H1 (cell line): ENCODE results near the gene TRIM59. TPM values are rescaled to one million over a fixed set of nuclear protein-coding genes. Genes with fewer than 3 reads are reported as not detected.

Experiments used
- CTCF ChIA-PET: fragments of 300-600 bp; sonication (Branson Sonifier 250); formaldehyde crosslinking; loops from one replicate; lab custom pipeline; 2021; ENCODE audit not compliant: partially characterized antibody; lab: Charles Lee
- POLR2A ChIA-PET: fragments of 300-600 bp; sonication (Branson Sonifier 250); formaldehyde crosslinking; loops from one replicate; lab custom pipeline; 2021; ENCODE audit warnings: inconsistent platforms; ENCODE audit not compliant: partially characterized antibody; lab: Charles Lee
- DNase-seq, 2 experiments: peaks; one replicate each; pipeline versions ENCODE4 v3.0.0 to v3.0.0-alpha.2; 2010 to 2022; ENCODE audit warnings: low spot score in 2 of 2, low read depth in 1 of 2, mixed read lengths in 1 of 2
- FAIRE-seq: peaks from 2 replicates; lab custom pipeline; 2011; peaks lifted over from hg19 to GRCh38; lab: Jason Lieb, UNC
- H2AFZ ChIP-seq: 2 replicates; pipeline ENCODE4 v1.8.1; 2012; ENCODE audit warnings: low read length, inconsistent platforms
- H2AK5ac ChIP-seq: 2 replicates; pipeline ENCODE4 v1.6.1; 2013; ENCODE audit warnings: low read depth, low read length
- H2BK120ac ChIP-seq: replicated peaks from 2 replicates; pipeline ENCODE3; 2013; ENCODE audit warnings: low read depth, low read length, inconsistent platforms
- H2BK12ac ChIP-seq: 2 replicates; pipeline ENCODE4 v1.6.1; 2013; ENCODE audit warnings: low read depth, low read length
- H2BK15ac ChIP-seq: 2 replicates; pipeline ENCODE4 v1.6.1; 2013; ENCODE audit warnings: low read length
- H2BK20ac ChIP-seq: 2 replicates; pipeline ENCODE4 v1.6.1; 2013; ENCODE audit warnings: low read length
- H2BK5ac ChIP-seq: 2 replicates; pipeline ENCODE4 v1.6.1; 2013; ENCODE audit warnings: low read depth, low read length
- H3K14ac ChIP-seq: 2 replicates; pipeline ENCODE4 v1.6.1; 2013; ENCODE audit warnings: inconsistent platforms; ENCODE audit not compliant: insufficient read length
- H3K18ac ChIP-seq: 2 replicates; pipeline ENCODE4 v1.6.1; 2013; ENCODE audit warnings: low read length; ENCODE audit errors: extremely low read depth
- H3K23ac ChIP-seq: 2 replicates; pipeline ENCODE4 v1.6.1; 2013; ENCODE audit warnings: inconsistent platforms; ENCODE audit not compliant: insufficient read length
- H3K23me2 ChIP-seq: 2 replicates; pipeline ENCODE4 v1.6.1; 2013; ENCODE audit warnings: low read depth, low read length
- H3K27ac ChIP-seq: 2 replicates; pipeline ENCODE4 v1.6.1; 2011; ENCODE audit warnings: low read depth, low read length, inconsistent platforms
- H3K27me3 ChIP-seq, 4 experiments: replicated peaks in 1 of 4; 1 replicate in 1 of 4; 2 replicates in 3 of 4; pipeline versions ENCODE4 v1.6.1 to v1.8.1; 2011 to 2013; ENCODE audit warnings: low read length in 3 of 4, mild to moderate bottlenecking in 3 of 4, inconsistent platforms in 2 of 4, mixed read lengths in 2 of 4, moderate library complexity in 1 of 4; ENCODE audit not compliant: control insufficient read depth in 3 of 4, insufficient read depth in 3 of 4; ENCODE audit errors: extremely low read depth in 1 of 4
- H3K36me3 ChIP-seq, 4 experiments: 2 replicates each; pipeline versions ENCODE4 v1.6.1 to v1.8.1; 2011 to 2013; ENCODE audit warnings: mild to moderate bottlenecking in 4 of 4, low read length in 3 of 4, moderate library complexity in 2 of 4, control low read depth in 1 of 4, inconsistent platforms in 1 of 4; ENCODE audit not compliant: insufficient read depth in 4 of 4, control insufficient read depth in 2 of 4
- H3K4ac ChIP-seq: replicated peaks from 2 replicates; pipeline ENCODE3; 2013; ENCODE audit warnings: low read length, low read depth, mixed read lengths, inconsistent platforms; ENCODE audit not compliant: insufficient read length
- H3K4me1 ChIP-seq, 4 experiments: replicated peaks in 1 of 4; 1 replicate in 1 of 4; 2 replicates in 3 of 4; pipeline versions ENCODE4 v1.6.1 to v1.8.1; 2011 to 2013; ENCODE audit warnings: low read length in 3 of 4, inconsistent platforms in 2 of 4, mixed read lengths in 1 of 4; ENCODE audit not compliant: insufficient read depth in 4 of 4, control insufficient read depth in 3 of 4
- H3K4me2 ChIP-seq, 2 experiments: 2 replicates each; pipeline versions ENCODE4 v1.6.1 to v1.8.1; 2011 to 2013; ENCODE audit warnings: low read depth in 2 of 2, low read length in 2 of 2, control low read depth in 1 of 2, inconsistent platforms in 1 of 2, mild to moderate bottlenecking in 1 of 2; ENCODE audit not compliant: insufficient read depth in 1 of 2
- H3K4me3 ChIP-seq, 4 experiments: fragments of 200-600, 300-600 bp in 1 of 4; sonication (generic), shearing (Covaris generic), sonication (Bioruptor Twin) in 1 of 4; 2 replicates each; pipeline versions ENCODE4 v1.5.1 to v1.8.1; 2011 to 2016; ENCODE audit warnings: low read length in 4 of 4, low read depth in 3 of 4, control low read depth in 2 of 4, inconsistent platforms in 2 of 4, mild to moderate bottlenecking in 2 of 4, mixed read lengths in 1 of 4, moderate library complexity in 1 of 4; ENCODE audit not compliant: insufficient read depth in 2 of 4; ENCODE audit errors: extremely low read depth in 1 of 4
- H3K56ac ChIP-seq: replicated peaks from 2 replicates; pipeline ENCODE3; 2013; ENCODE audit warnings: low read depth, mild to moderate bottlenecking, mixed read lengths, low read length, inconsistent platforms; ENCODE audit not compliant: insufficient read length
- H3K79me1 ChIP-seq: 2 replicates; pipeline ENCODE4 v1.6.1; 2013; ENCODE audit warnings: low read depth, low read length, control low read depth
- H3K79me2 ChIP-seq, 2 experiments: 2 replicates each; pipeline versions ENCODE4 v1.6.1 to v1.8.1; 2012 to 2013; ENCODE audit warnings: low read length in 2 of 2, mild to moderate bottlenecking in 2 of 2, inconsistent platforms in 1 of 2; ENCODE audit not compliant: insufficient read depth in 2 of 2, control insufficient read depth in 1 of 2
- H3K9ac ChIP-seq, 4 experiments: replicated peaks in 1 of 4; 1 replicate in 1 of 4; 2 replicates in 3 of 4; pipeline versions ENCODE4 v1.6.1 to v1.8.1; 2011 to 2013; ENCODE audit warnings: low read depth in 3 of 4, low read length in 3 of 4, control low read depth in 2 of 4, mild to moderate bottlenecking in 2 of 4, moderate library complexity in 2 of 4, inconsistent platforms in 1 of 4; ENCODE audit errors: extremely low read depth in 1 of 4
- H3K9me3 ChIP-seq, 2 experiments: 2 replicates each; pipeline versions ENCODE4 v1.6.1 to v1.8.1; 2012 to 2013; ENCODE audit warnings: mild to moderate bottlenecking in 2 of 2, moderate library complexity in 2 of 2, control low read depth in 1 of 2, inconsistent platforms in 1 of 2, low read depth in 1 of 2, low read length in 1 of 2, mixed read lengths in 1 of 2; ENCODE audit not compliant: insufficient read depth in 2 of 2
- H4K20me1 ChIP-seq, 2 experiments: replicated peaks in 1 of 2; 2 replicates each; pipeline versions ENCODE3 to v1.8.1; 2011 to 2013; ENCODE audit warnings: inconsistent platforms in 2 of 2, low read length in 2 of 2, mild to moderate bottlenecking in 1 of 2; ENCODE audit not compliant: insufficient read depth in 2 of 2, control insufficient read depth in 1 of 2
- H4K5ac ChIP-seq: 2 replicates; pipeline ENCODE4 v1.6.1; 2013; ENCODE audit warnings: low read length, low read depth, mixed read lengths, inconsistent platforms; ENCODE audit not compliant: insufficient read length
- H4K8ac ChIP-seq: 2 replicates; pipeline ENCODE4 v1.8.0; 2013; ENCODE audit warnings: mild to moderate bottlenecking, moderate library complexity, low read length, inconsistent platforms; ENCODE audit not compliant: insufficient read depth; ENCODE audit errors: extremely low read depth
- H4K91ac ChIP-seq: replicated peaks from 2 replicates; pipeline ENCODE3; 2013; ENCODE audit warnings: low read length, mixed read lengths, inconsistent platforms; ENCODE audit not compliant: insufficient read length
- E2F6 ChIP-seq: IDR thresholded peaks from 2 replicates; pipeline ENCODE4 v1.6.1; 2012; ENCODE audit warnings: inconsistent platforms
- GABPA ChIP-seq: IDR thresholded peaks from 2 replicates; pipeline ENCODE4 v1.6.1; 2011; ENCODE audit warnings: mild to moderate bottlenecking, low read length, moderate library complexity, borderline replicate concordance; ENCODE audit not compliant: insufficient read depth
- GTF2F1 ChIP-seq: IDR thresholded peaks from 2 replicates; pipeline ENCODE4 v1.6.1; 2012; ENCODE audit warnings: low read depth, low read length, improper control_type of control experiment, borderline replicate concordance
- KDM5A ChIP-seq: fragments of 200-600 bp; IDR thresholded peaks from 2 replicates; pipeline ENCODE4 v1.7.1; 2012; ENCODE audit warnings: mild to moderate bottlenecking, low read length, inconsistent platforms, mixed read lengths
- SAP30 ChIP-seq: fragments of 300-600 bp; sonication (generic); IDR thresholded peaks from 2 replicates; pipeline ENCODE4 v1.7.1; 2012; ENCODE audit warnings: low read length, moderate library complexity, mild to moderate bottlenecking, inconsistent platforms; ENCODE audit not compliant: insufficient read depth, insufficient replicate concordance
- SIX5 ChIP-seq: IDR thresholded peaks from 2 replicates; pipeline ENCODE4 v1.6.1; 2011; ENCODE audit warnings: mild to moderate bottlenecking, low read depth, low read length
- WGBS, 2 experiments: shearing (Covaris generic) in 1 of 2; methylation state at CpG; one replicate each; pipeline versions ENCODE4 v1.1.6 to v1.1.7; 2013 to 2015; ENCODE audit warnings: low lambda C conversion rate in 2 of 2, mixed read lengths in 2 of 2, inconsistent platforms in 1 of 2, low coverage in 1 of 2, missing lambda C conversion rate in 1 of 2; ENCODE audit not compliant: insufficient replicate concordance in 2 of 2, insufficient coverage in 1 of 2, insufficient read length in 1 of 2; ENCODE audit errors: extremely low coverage in 1 of 2, missing lambda C conversion rate in 1 of 2; 5-methylcytosine and 5-hydroxymethylcytosine counted together
- polyA plus RNA-seq, 7 experiments: library from polyadenylated mRNA; depleted of rRNA in 3 of 7; stranded (reverse) in 5 of 7; unstranded in 2 of 7; fragments of >200 nt in 5 of 7; fragments of 200-250 nt in 2 of 7; gene quantifications; 1 replicate in 5 of 7; 2 replicates in 1 of 7; 4 replicates in 1 of 7; pipeline versions ENCODE4 v1.2.1 to v1.2.3, GENCODE V29; 2011 to 2013; ENCODE audit warnings: missing spikeins in 2 of 7, mixed read lengths in 2 of 7
- total RNA-seq: library from RNA; stranded (reverse); fragmentation: NEBNext Ultra II Directional; extraction: Animal tissue kit (Norgen Biotek cat#: 25700); gene quantifications from 2 replicates; pipeline ENCODE4 v1.2.1, GENCODE V29; 2021

The TRIM59 gene
- total and polyA plus RNA-seq, 2 of the 8 experiments (the other 6 are each of a cell fraction or from before 2014, with no cell fraction given) = 11.6 to 53.4 TPM

GRCh38 chr3:160472344-160472743, 22.8 kb upstream of the TRIM59 start:
- Histone ChIP-seq H3K9ac (no peak overlapping the region), H2BK12ac (no peak overlapping the region), H3K4ac (no peak overlapping the region), H4K20me1 (no peaks in the 10 kb centered on the region), H3K9me3 (peaks cover 19 to 21% of the 10 kb centered on the region in 2 experiments), H3K4me1 (no peaks in the 10 kb centered on the region), H2BK15ac (no peak overlapping the region), H3K4me2 (no peak overlapping the region), H3K56ac (no peak overlapping the region), H2AFZ (no peak overlapping the region), H3K23ac (no peak overlapping the region), H3K36me3 (no peaks in the 10 kb centered on the region; a peak in 1 of 8 replicates), H3K4me3 (no peak overlapping the region), H3K14ac (no peak overlapping the region), H3K79me1 (no peaks in the 10 kb centered on the region), H3K27me3 (no peaks in the 10 kb centered on the region), H3K27ac (no peak overlapping the region), H2BK20ac (no peak overlapping the region), H4K91ac (no peak overlapping the region), H2BK120ac (no peak overlapping the region), H2BK5ac (no peak overlapping the region), H3K18ac (no peak overlapping the region), H3K23me2 (no peaks in the 10 kb centered on the region), H4K5ac (no peak overlapping the region), H3K79me2 (no peaks in the 10 kb centered on the region), H2AK5ac (no peak overlapping the region), H4K8ac (no peak overlapping the region)
- ChIA-PET CTCF (interaction anchor here (0.8 to 1.6 kb wide), 3 partner anchors 10 to 22 kb away, joined by 3 to 8 read pairs (median 4); partner anchors contain the start of gene TRIM59), POLR2A (interaction anchor here (1.1 kb wide), 1 partner anchor 23 kb away, joined by 4 read pairs; the partner anchor contains the start of gene TRIM59)
- FAIRE-seq = no peak
- DNase-seq = no peak
- WGBS, 2 experiments = 76% methylated on average over 2 of the region's 2 CpGs; no CpG with 5 or more reads in 1 of the 2 experiments
- TF ChIP-seq KDM5A (no peak), GABPA (no peak), SAP30 (no peak), SIX5 (no peak), GTF2F1 (no peak), E2F6 (no peak)
